Fibroblast of skin of left biceps (primary cell): Measurements from ENCODE around the gene AAR2.
A peak's percentile ranks its signal among the peaks of the same experiment; 100 is the strongest.

Experiments
- DNase-seq, 2 experiments: peaks; one replicate each; pipeline ENCODE4 v3.0.0-alpha.2; 2013; ENCODE audit warnings: low read depth in 2 of 2

The AAR2 gene, protein sequence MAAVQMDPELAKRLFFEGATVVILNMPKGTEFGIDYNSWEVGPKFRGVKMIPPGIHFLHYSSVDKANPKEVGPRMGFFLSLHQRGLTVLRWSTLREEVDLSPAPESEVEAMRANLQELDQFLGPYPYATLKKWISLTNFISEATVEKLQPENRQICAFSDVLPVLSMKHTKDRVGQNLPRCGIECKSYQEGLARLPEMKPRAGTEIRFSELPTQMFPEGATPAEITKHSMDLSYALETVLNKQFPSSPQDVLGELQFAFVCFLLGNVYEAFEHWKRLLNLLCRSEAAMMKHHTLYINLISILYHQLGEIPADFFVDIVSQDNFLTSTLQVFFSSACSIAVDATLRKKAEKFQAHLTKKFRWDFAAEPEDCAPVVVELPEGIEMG

DNA sequence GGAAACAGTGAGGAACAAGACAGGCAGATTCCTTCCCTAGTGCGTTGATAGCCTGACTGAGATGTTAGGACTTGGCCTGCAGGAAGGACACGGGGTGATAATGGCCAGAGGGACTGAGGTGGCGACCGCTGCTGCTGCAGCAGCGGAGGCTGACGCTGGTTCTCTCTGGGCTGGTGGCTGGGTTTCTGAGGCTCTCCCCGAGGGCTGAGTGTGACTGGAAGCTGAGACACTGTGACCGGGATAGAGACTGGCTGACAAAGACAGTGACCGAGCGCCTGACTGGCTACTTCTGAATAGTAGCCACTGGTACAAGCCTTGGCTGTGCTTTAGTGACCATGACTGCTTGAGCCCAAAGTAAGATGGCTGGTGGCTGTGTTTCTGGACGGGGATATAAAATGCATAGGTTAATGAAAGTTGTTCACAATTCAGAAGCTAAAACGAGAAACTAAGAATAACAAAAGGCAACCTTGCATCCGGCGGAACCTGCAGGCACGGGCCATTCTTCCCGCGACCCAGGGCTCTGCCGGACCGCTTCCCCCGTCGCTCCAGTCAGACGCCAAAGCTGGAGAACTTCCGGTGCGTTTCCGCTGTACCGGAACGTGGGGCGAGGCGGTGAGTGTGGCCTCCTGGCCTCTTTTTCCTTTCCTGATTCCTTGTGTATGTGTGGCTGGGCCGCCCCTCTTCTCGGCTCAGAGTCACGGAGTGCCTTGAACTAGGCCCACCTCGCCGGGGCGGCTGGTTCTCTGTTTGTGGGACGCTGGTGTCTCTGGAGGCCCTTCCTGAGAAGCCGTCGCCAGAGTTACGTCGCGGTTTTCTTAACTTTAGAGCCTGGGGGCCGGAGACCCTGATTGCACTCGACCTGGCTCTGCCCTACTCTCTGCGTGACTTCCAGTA is at the start of gene AAR2:
AAR2 (plus strand) TSS at position 587 of the 894 bp plus-strand sequence. CDS start 3,391 bp downstream, outside the sequence.
- peak; percentile 30 to 42 for DNase-seq

DNA sequence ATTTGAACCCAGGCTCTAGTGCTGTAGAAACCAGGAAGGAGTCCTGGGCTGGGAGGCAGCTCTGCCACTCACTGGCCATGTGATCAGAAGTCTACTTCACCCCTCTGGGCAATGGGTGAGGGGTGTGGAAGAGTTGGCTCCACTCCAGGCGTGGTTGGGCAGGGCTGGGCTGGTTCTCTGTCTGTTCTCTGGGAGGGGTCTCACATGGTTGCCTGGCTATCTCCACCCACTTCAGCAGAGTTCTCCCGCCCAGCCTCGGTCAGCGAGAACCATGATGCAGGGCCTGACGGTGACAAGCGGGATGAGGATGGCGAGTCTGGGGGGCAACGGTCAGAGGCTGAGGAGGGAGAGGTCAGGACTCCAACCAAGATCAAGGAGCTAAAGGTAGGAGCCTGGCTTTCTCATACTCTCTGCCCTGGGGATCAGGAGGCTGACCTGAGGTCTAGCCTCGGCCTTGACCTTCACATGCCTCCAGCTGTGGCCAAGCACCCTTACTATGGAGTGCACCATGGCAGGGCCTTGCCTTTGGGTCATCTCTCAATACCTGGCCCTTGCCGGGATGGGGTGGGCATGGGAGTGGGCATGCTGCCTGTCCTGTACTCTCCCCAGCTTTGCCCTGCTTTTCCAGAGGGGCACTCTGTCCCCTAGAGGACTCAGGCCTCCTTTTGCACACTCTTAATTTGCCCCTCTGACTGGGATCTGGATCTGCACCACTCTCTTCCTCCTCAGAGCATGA is 42.1 kb upstream of the AAR2 start:
- DNase-seq: no peak

DNA sequence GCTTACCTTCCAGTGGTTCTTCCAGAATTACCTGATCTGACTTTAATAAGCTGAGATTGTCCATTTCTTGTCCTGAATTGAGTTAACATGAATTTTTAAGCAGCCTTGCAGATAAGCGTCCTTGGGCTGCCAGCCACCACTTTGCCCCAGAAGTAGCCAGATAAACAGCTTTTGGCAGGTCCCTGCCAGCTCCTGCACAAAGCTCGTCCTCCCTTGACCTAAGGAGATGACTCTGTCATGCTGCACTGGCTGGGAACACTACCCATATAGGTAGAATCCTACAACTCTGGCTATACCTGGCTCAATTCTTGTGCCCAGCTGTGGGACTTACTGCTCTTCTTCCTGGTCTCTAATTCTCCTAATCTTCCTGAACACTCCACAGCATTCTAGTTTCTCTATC is 39.6 kb upstream of the AAR2 start:
- DNase-seq: no peak

DNA sequence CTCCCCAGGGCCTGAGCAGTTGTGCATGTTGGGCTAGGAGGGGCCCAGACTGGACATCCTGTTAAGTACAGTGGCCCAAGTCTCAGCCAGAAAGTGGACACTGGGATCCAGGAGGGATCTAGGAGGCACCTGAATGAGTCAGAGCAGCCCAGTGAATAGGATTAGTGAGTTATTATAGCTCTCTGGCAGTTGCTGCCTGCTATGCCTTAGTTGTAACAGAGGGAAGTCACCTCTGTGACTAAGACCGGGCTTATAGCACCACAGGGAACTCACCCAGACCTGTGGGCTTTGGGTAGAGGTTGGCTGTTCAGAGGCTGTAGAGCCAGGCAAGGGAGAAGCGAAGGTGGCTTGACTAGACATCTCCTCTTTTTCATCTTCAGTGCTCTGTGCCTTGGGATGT is 39.0 kb upstream of the AAR2 start:
- no peak for DNase-seq

DNA sequence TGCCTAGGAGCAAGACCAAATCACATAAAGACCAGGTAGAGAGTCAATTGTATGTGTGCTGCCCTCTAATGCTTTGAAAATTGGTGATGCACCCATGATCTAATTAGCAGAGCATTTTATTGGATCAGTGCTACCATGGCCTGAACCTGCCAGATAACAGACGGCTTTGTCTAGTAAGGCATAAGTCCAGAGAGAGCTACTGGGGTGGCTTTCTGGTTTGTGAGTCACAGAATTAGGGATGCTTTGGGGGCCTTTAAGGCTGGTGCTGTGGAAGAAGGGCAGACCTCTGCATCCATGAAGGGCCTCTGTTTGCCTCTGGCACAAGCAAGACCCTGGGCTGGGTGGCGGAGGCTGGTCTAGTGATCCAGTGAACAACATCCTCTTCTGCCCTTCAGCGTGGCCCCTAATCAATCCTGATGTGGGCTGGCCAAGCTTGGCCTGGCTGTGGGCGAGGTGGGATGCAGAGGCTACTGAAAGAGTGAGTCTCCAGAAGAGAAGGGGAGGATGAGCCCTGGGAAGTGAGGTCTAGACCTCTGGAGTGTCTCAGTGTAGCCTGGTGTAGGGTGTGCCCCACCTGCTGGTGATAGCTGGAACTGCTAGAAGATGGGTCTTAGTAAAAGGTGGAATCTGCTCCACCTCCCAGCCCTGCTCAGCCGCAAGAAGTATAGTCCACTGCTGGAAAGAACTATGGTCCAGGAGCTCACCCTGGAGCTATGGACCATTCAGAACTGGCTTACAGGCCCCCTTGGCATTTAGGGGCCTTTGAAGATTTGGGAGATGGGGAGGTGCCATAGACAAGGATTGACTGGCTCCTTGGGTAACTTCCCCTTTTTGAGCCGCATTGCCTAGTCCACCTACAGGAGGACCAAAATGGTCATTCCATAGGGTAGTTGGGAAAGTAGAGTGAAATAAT is 36.7 kb upstream of the AAR2 start:
- peak; percentile 23 to 26 for DNase-seq

DNA sequence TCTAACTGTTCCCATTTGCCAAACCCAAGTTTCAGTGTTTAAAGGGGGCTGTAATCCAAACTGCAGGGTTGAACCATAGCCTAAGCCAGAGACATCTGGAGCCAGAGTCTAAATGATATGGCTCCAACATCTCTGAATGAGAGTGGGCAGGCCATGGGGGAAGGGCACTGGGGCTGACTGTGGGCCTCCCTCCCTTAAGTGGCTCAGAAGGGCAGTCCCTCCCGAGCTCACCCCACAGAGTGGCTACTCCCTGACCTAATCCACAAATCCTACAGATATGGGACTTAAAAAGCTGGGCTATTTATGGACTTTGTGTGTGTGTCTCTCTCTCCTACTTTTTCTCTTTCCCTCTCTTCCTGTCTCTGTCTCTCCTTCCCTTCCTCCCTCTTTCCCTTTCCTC is 35.8 kb upstream of the AAR2 start:
- DNase-seq: no peak

DNA sequence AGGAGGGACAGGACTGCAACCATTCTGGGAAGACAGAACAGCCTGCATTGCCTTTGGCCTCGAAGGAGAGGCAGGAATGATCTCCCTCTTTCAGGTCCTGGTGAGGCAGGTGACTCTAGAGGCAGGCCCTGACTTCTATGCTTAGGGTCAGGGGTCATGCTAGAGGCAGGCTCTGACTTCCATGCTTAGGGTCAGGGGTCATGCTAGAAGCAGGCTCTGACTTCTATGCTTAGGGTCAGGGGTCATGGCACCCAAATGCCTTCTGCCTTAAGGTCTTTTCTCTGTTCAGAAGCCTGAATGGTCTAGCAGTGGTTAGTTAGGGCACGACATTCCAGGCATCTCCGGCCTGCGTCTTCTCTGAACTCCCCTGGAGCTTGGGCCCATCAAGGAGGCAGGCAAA is 35.1 kb upstream of the AAR2 start:
- no peak for DNase-seq

DNA sequence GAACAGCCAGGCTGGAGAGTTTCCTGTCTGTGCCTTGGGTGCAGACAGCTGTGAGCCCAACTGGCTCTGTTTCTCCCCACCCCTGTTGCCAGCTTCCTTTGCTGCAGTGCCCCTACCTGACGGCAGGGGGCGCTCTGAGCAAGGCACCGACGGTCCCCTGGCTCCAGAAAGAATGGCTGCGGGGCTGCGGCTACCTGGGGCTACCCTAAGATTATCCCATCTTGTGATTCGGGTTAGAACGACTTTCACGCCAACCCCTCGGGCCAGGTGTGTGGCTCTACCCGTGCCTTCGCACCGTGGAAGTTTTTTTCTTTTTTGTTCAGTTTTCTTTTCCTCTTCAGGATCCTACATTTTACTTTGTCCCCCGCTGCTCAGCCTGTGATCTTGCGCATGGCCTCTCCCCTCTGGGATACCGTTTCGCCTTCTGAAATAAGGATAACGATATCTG is 33.4 kb upstream of the AAR2 start:
- DNase-seq: no peak

DNA sequence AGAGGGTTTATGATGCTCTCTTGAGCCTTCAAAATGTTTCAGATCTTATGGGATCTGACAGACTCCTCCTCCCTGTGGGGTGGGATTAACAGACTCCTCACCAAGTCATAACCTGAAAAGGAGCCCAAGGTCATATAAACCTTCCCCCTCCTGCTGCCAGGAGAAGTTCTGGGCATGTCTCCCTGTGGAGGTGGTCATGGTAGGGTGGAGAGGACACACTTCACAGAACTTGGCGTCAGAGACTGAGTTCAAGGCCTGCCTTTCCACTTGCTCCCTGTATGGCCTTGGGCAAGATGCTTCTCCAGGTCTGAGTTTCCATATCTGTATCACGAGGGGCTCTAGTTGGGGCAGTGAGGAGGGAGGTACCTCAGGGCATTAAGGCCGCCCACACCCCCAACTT is 32.4 kb upstream of the AAR2 start:
- DNase-seq: no peak

DNA sequence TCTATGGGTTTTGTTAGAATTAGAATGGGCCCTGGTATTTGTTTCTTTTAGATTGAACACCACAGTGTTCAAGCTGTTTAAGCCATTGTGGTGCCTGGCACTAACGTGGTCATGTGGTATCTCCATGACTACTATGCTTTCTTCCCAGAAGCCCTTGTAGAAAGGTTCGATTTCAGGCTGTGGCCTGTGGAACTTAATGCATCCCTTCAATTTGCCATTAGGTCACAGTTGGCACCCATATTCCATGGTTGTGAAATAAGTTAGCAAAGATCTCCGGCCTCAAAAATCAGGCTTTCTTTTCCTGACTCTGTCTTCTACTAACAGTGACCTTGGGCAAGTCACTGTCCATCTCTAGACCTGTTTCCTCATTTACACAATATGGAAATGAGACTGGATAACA is 31.3 kb upstream of the AAR2 start:
- no peak for DNase-seq

DNA sequence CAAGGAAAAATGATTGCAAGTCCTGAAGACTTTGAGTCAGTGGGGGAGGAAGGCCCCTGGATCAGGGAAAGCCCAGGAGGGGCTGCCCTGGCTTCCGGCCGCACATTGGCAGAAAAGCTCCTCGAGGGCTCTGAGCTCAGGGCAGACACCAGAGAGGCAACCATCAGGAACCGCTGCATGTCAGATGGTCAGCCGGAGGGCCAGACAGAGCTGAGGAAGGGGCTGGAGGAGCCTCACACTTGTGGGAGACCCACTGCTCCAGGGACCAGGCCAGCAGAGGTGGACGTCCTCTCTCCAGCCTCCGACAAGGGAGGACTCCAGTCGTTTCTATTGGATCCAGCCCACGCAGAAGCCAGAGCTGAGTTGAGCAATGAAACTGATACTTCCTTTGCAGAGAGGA is 30.2 kb upstream of the AAR2 start:
- DNase-seq: no peak

DNA sequence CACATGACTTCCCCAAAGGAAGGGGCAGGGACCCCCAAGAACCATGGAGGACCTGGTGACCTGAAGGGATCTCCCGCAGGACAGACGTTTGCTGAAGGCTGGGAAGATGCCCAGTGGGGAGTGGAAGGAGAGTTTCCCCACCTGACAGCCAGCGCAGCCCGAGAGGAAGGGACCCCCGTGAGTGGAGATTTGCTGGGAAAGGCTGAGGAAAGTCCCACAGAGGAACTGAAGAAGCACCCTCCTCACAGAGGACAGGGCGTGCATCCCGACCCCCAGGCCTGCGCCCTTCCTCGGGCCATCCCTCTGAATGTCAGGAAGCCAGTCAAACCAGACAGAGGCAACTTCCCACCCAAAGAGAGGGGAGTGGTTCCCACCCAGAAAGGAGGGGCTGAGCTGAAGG is 29.6 kb upstream of the AAR2 start:
- no peak for DNase-seq

DNA sequence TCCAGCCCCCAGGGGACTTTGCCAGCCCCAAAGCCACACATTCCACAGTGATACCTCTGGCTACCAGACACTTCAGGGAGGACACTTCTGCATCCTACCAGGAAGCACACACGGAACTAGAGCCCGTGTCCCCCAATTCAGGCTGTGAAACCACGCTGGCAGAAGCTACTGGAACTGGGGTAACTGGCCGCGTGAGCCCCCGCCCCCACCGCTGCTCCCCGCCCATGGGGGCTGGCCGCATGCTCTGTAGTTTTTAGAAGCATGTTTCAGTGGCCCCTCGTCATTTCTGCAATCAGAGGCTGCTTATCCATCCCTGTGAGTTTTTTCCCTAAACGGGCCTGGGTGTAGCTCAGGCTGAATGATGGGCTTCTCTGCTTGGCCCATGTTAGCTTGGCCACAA is 28.7 kb upstream of the AAR2 start:
- DNase-seq: no peak

DNA sequence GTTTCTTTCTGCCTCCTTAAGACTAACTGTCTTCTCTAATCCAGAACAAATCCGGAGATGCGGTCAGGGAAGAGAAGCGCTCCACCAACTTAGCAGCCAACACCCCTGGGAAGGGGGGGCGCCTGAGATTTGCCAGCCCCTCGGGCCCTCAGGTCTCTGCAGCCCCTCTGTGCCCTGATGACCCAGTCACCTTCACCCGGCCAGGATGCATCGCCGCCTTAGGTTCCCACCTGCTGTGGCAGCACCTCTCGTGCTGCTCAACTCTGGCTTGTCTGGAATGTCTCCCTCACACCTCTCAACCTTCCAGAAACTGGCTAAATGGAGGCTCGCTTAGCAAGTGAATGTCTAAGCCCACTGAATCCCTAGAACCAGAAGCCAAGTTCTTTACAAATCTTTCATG is 28.0 kb upstream of the AAR2 start:
- DNase-seq: no peak

DNA sequence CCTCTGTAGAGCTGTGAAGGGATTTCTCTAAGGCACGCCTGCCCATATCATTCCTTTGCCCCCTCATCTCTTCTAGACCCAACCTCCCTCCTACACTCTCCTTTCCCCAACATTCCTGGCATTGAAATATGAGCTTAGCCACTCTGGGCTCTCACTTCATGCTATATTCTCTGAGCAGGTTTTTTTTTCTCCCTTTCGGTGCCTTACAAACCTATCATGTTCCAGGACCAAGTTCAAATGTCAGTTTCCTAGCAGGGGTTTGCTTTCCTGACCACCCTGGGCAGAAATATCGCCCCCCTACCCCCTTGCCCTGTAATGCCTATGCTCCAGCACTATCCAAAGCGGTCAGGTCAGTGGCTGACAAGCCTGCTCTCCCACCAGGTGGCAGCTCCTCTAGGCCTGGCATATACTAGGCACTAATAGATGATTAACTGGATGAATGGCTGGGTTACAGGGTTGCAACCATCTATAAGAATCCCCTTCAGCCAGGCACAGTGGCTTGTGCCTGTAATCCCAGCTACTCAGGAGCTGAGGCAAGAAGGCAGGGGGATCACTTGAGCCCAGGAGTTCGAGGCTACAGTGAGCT is 25.7 kb upstream of the AAR2 start:
- no peak for DNase-seq

DNA sequence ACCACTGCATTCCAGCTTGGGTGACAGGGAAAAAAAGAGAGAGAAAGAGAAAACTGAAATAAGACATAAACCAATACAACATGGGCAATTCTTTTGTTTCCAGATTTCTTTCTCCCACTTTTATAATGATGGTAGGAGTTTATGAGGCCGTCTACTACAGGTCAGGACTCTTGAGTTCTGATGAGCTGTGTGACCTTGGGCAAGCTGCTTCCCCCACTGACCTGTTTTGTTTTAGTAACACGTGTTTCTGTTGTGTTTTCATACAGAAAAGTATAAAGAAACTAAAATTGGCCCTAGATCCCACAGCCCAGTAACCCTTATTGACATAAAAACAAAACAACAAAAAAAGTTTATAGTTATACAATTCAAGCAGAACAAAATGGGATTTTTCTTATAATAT is 22.9 kb upstream of the AAR2 start:
- DNase-seq: no peak

DNA sequence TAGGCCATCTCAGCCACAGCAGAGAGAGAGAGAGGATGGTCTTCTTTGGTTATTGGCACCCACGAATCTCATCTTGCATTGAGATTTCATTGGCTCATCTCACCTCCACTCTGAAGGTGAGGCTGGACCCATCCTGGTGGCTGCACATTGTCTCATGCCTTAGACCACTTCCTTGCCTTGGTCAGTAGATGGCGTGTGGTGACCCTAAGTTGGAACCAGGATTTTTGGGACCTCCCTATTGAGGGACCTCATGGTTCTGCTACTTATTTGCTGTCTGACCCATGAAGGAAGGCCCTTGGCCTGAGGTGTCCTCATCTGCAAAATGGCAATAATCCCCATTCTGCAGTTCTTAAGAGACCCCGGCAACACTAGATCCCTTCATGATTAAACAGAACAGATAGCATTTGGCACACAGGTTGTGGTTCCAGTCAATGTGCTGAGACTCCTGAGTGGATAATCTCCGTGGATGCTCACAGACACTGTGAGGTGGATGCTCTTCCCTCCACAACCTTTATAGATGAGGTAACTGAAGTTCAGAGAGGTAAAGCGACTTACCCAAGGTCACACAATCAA is 21.5 kb upstream of the AAR2 start:
- no peak for DNase-seq

DNA sequence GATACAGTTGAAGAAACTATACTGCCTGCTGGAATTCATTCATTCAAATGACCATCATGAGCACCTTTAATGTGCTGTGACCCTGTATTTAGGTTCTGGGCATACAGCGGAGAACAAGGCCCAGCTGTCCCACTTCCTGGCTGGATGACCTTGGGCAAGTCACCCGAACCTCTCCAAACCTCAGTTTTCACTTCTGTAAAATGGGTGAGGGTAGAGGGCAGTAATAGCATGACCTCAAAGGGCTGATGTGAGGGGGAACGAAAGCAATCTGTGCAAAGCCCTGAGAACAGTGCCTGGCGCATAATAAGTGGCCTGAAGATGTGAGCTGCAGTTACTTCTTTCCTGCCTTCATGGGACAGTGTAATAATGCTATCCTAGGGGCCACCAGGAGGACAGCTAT is 20.5 kb upstream of the AAR2 start:
- DNase-seq: no peak

DNA sequence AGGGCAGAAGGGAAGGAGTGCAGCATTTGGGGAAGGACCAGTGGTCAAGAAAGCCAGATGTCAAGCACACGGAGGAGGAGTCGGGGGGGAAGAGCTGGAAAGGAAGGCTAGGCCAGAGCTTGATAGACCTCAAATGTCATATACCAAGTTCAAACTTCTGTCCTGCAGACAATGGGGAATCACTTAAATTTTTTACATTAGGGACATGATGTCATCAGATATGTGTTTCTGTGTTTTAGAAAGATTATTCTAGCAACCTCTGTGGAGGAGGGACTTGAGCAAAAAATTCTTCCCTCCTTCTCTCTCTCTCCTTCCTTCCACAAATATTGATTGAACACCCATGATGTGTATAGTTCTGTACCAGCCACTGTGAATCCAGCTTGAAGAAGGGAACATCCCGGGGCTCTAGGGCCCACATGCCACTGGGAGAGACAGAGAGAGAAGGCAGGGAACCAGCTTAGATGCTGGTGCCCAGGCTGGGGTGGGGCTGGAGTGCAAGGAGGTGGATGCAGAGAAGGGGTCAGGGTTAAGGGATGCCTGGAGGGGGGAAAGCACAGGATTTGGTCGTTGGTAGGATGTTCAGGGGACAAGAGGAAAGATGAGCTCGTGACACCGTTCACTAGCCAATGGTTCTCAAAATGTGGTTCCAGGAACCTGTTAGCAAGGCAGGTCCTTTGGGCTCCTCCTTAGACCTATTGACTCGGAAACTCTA is 19.8 kb upstream of the AAR2 start:
- DNase-seq: no peak

DNA sequence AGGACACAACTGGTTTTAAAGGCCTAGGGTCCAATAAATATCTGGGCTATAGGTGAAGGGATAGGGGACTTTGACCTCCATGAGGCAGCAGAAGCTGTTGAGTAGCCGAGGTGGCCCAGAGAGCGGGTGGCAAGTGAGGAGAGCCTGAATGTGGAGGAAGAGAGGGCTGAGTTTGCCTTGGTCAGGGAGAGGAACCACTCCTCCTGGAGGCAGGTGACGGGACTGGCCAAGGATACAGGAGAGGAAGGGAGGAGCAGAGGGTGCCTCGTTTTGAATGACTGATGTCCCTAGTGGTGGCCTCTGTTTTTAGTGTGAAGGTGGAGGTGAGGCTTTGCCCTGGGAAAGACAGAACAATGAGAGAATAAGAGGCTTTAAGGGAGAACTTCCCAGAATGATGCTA is 19.1 kb upstream of the AAR2 start:
- DNase-seq: no peak
